ENCODE data around the gene C6orf15. TPM values are rescaled to one million over a fixed set of nuclear protein-coding genes. Genes with fewer than 3 reads are reported as not detected.

C6orf15 gene
- total RNA-seq, 1 donor from 2014 or later, result 5.0 TPM

GRCh38 chr6:31107052-31107451, 5.3 kb downstream of the C6orf15 start:
- no peak for DNase-seq

GRCh38 chr6:31103136-31103535, 9.2 kb downstream of the C6orf15 start:
- no peak for DNase-seq

- DNase-seq, result no peak
These were observed 13.9 kb downstream of the C6orf15 start for GRCh38 chr6:31098449-31098938.

GRCh38 chr6:31096656-31097055, 15.7 kb downstream of the C6orf15 start:
- no peak for DNase-seq

GRCh38 chr6:31096215-31096614, 16.2 kb downstream of the C6orf15 start:
- no peak for DNase-seq

GRCh38 chr6:31094389-31094881, 17.9 kb downstream of the C6orf15 start:
- no peak for DNase-seq

GRCh38 chr6:31092769-31093505, 19.4 kb downstream of the C6orf15 start:
- DNase-seq, result no peak

- DNase-seq, result no peak
These were observed 20.1 kb downstream of the C6orf15 start for GRCh38 chr6:31092238-31092637.

GRCh38 chr6:31091680-31092079, 20.7 kb downstream of the C6orf15 start:
- no peak for DNase-seq

- no peak for DNase-seq
These were observed 21.4 kb downstream of the C6orf15 start for GRCh38 chr6:31090973-31091364.

- no peak for DNase-seq
These were observed 22.0 kb downstream of the C6orf15 start for GRCh38 chr6:31090275-31090972.

- peak; percentile 96 for DNase-seq
These were observed 24.8 kb downstream of the C6orf15 start for GRCh38 chr6:31087494-31088089.

GRCh38 chr6:31086788-31087440, 25.5 kb downstream of the C6orf15 start:
- no peak for DNase-seq

- DNase-seq, result peak; percentile 68
These were observed 28.5 kb downstream of the C6orf15 start for GRCh38 chr6:31083742-31084354.

- no peak for DNase-seq
These were observed 30.5 kb downstream of the C6orf15 start for GRCh38 chr6:31081872-31082271.

GRCh38 chr6:31079656-31080261, 32.6 kb downstream of the C6orf15 start:
- peak; percentile 83 for DNase-seq

- no peak for DNase-seq
These were observed 35.8 kb downstream of the C6orf15 start for GRCh38 chr6:31076611-31077010.

- DNase-seq, result no peak
These were observed 36.8 kb downstream of the C6orf15 start for GRCh38 chr6:31075528-31075927.

- no peak for DNase-seq
These were observed 38.0 kb downstream of the C6orf15 start for GRCh38 chr6:31074401-31074800.

- DNase-seq, result peak; percentile 76
These were observed 41.6 kb downstream of the C6orf15 start for GRCh38 chr6:31070711-31071197.

GRCh38 chr6:31068669-31069340, 43.6 kb downstream of the C6orf15 start:
- DNase-seq, result peak; percentile 79
